ENCODE results near the gene MEIOC.

The MEIOC gene

GRCh38 chr17:44708401-44709263 is 52.4 kb downstream of the MEIOC start, which contains the start of gene DBF4B:
Gene DBF4B (plus strand): TSS chr17:44708665. CDS start chr17:44708821, 156 bp downstream.
- DNase-seq (ENCODE audit: low spot score) = peak; percentile 90

GRCh38 chr17:44719444-44719843 is 63.2 kb downstream of the MEIOC start:
- no peak for DNase-seq (ENCODE audit: low spot score)

GRCh38 chr17:44722254-44722653 is 66.0 kb downstream of the MEIOC start:
- no peak for DNase-seq (ENCODE audit: low spot score)

Measured in CD4-positive, alpha-beta T cell treated with Interleukin-15 for 4 hours (primary cell).